Stimulated activated CD8-positive, alpha-beta memory T cell treated with anti-CD3 and anti-CD28 coated beads, Interleukin-7, amount 100 ng/mL, for 4 hours (primary cell): ENCODE data around the gene LPCAT3.
A peak's percentile ranks its signal among the peaks of the same experiment; 100 is the strongest.

ENCODE experiments used
- DNase-seq, 2 donors: peaks; one replicate each; pipeline ENCODE4 v3.0.0-alpha.2; 2020; ENCODE audit warnings: low read depth in 2 of 2

Gene LPCAT3

DNA sequence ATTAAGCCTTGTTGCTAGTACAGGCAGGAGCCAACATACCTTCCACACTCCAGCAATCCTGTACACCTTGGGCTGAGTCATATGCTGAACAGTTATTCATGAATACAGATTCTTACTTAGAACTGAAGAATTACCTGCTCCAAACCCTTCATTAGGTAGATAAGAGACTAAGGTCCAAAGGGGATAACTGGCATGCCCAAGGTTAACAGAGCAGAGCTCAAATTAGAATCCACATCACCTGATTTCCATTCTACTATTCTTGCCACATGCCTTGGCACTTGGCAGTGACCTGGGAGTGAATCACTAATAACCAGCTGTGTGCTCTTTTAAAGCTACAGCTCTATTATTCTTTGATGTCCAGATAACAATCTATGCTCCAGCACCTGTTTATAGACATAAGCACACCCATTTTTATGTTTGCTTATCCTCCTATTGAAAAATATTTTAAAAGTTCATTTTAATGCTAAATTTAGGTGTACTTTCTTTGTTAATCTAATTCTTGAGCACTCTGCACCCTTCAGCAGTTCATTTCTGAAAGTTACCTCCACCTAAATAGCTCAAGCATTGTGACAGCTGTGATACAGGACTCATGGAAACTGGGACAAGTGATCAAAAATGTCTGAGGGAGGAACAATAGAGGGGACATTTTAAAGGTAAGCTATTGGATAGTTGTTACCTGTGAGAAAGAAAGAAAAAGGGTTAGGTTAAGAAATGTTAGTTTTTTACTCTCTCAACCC, 19.4 kb downstream of the LPCAT3 start:
- DNase-seq, result no peak

DNA sequence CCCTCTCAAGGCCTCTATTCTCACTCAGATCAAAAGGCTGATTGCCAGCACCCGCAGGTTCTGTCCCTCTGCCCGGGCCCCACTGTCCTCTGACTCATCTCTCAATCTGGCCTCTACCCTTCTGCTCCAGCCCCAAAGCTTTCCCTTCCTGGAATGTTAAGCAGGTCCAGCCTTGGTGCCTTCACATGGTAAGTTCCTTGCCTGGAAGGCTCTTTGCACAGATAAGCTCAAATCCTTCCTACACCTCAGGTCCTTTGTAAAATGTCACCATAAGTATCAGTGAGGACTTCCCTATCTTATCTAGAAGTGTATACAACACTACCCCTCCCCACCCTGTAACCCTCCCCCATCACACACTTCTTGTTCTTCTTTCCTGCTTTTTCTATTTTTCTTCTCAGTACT, 22.2 kb downstream of the LPCAT3 start:
- no peak for DNase-seq

DNA sequence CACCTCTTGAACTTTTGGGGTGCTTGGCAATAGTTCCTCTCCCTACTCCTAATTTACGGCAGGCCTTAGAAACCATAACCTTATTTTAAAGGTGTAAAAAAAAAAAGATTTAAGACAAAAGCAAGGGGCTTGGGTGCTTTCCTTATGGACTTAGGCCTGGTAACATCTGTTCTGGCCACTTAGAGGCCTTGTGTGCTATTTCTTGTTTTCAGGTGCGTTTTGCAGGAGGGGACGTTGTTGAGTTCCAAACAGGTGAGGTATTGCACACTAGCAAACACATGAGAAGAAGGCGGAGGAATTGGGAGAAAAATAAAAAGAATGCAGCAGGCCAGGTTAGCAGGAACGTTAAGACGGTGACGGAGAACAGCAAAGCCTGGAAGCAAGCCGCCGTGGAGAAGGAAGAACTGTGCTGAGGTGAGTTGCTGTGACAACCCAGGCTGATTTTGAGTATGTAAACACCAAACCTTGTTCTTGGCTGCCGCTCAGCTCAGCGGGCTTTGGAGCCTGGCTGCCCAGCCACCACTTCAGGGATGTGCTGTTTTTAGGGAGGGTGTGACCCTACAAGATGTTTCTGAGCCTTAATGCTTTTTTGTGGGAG, 30.2 kb downstream of the LPCAT3 start:
- DNase-seq, result no peak

DNA sequence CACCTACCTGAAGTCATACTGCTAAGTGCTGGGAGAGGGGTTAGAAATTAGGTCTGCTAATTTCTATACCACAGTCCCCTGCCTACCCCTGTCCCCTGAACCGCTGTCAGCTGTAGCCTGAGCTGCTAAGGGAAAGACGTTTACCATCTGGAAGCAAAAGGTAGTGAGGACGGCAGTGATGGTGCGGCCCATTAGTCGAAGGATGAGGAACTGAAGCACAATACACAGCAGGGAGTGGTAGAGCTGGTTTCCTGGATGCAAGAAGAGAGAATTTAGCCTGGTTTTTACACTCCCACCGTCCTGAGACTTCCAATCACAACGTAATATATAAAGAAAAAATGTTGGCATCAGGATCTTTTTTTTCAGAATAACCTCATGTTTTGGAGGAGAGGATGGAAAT, 35.7 kb downstream of the LPCAT3 start:
- DNase-seq, result no peak

DNA sequence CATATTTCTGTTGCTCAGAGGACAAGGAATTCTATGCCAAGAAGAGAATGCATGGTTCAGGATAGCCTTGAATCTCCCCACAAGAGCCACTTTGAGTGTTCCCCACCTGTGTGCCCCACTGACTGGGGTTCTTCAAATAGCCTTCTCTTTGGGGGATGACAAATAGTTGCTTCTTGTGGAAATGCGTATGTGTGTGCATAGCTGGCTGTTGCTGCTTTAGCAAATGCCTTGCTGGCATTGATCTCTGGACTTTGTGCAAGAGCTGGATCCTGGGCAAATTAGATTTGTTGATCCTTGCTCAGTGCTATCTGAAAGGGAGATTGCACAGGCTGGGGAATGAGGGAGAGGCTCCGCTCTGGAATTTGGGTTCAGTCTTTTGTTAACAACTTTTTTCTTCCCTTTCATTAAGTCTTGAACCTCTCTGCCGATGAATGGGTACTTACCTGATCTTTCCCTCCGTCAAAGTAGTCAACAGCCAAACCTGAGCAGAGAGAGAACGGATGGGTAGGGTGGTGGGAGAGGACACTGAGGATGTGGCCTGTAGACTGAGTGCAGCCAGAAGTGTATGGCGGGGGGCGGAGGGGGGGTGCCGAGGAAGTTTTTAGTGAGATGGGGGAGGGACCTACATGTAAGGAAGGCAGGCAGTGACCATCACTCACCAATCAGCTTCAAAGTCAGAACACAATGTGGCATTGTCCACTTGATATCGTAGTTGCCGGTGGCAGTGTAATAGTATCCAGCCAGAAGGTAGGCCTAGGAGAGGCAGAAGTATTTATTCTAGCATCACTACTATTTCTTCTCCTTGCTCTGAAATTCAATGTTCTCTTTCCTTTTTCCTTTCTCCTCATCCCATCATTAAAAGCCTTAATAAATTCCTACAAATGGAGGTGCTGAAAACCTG, 36.9 kb downstream of the LPCAT3 start:
- no peak for DNase-seq

DNA sequence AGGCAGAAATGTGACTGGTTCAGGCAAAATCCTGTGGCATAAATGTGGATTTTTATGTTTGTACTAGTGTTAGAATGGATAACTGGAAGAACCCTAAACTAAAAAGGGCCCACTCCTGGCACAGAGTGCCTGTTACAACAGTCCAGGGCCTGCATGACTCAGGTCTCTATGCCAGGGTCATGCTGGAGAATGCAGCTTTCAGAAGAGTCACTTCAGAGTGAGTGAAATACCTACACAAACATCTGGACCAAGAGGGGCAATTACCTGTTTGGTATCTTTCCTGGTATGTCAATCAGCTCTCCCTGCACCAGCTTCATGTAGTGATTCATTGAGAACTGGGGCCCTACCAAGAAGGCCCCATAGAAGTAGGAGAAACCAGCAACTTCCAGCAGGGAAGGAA, 37.5 kb downstream of the LPCAT3 start:
- no peak for DNase-seq

DNA sequence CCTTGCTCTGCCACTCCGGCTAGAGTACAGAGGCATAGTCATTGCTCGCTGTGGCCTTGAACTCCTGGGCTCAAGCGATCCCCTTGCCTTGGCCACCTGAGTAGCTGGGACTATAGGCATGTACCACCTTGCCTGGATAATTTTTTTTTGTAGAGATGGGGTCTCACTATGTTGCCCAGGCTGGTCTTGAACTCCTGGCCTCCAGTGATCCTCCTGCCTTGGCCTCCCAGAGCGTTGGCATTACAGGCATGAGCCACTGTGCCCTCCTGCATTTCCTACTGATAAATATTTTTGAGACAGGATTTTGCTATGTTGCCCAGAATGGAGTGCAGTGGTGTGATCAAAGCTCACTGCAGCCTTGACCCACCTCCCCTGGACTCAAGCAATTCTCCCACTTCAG, 38.2 kb downstream of the LPCAT3 start:
- no peak for DNase-seq

DNA sequence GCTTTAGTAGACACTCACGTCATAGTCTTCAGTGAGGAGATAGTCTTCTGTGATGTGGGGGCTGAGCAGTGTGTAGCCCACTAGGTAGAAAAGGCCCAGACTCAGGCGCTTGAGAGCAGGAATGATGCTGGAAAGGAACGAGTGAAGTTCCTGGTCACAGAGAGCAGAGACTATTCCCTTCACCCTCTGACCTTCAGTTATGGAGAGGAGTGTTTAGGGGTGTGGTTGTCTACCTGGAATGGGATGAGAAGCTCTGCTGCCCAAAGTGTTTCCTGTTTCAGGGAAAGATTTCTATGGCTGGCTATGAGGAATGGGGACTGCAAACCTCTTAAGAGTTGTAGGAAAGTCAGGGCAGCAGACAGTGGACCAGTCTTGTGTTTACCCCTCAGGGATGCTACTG, 38.8 kb downstream of the LPCAT3 start:
- DNase-seq, result no peak

DNA sequence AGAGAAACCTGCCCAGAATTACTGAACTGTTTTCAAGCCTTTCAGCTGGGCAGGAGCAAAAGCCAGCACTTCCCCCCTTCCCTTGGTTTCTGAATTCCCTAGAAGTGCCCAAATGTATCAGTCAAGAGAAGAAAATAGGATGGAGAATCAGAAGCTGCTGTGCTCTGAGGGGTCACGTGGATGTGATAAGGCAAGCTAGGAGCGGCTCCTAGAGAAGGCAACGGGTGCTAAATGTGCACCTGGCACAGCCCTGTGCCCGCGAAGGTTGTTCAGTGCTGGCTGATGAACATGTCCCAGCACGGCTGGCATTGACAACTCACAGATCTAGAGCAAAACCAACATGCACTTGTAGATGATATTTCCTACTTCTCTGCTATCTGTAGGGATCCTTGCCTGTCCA, 39.3 kb downstream of the LPCAT3 start:
- no peak for DNase-seq

DNA sequence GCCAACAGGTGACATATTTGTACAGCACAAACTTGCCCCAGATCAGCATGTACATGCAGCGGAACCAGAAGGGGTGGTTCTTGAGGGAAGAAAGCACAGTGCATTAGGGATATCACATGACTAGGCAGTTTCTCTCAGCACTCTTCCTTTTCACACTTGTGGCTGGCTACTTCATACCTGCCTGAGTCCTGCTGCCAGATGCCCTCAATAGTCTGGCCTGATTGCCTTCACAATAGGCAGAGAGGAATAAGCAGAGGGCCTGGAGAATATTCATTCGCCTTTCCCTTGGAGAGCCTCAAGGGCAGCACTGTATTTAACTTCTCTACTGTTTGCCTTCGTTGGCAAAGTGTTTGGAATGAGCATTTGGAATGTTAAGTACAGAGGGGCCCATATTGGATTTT, 39.7 kb downstream of the LPCAT3 start:
- DNase-seq, result no peak

DNA sequence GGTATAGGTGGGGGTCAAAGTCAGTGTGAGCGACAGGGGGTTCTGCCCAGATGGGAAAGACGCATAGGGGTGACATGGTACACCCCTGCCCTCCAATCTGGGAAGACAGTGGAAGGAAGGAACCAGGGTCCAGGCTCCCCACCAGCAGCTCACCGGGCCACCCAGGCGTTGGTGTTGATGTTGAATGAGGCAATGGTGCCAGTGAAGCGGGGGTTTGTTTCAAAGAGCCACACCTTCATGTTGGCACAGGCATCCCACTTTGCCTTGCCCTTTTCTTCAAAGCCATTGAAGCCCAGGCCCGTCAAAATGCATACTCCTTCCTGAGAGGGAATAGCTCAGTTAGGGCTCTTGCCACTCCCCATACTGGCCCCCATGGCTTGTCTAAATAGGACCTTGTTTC, 40.1 kb downstream of the LPCAT3 start:
- no peak for DNase-seq

DNA sequence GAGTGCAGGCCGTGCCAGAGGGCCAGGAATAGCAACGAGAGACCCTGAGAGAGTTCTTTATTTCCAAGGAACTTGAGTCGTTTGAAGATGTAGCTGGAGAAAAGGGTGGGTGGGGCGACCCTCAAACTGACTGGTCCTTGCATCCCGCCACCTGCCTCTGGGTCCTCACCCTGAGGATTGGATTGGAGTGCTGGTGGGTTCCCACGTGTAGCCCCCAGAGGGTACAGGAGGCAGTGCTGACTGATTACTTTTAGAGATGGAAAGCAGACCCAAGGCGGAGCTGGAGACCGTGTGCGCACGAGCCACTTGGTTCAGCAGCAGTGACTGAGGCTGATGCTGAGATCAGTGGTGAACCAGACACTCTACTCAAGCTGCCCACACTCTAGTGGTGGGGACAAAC, 40.6 kb downstream of the LPCAT3 start:
- DNase-seq, result no peak

DNA sequence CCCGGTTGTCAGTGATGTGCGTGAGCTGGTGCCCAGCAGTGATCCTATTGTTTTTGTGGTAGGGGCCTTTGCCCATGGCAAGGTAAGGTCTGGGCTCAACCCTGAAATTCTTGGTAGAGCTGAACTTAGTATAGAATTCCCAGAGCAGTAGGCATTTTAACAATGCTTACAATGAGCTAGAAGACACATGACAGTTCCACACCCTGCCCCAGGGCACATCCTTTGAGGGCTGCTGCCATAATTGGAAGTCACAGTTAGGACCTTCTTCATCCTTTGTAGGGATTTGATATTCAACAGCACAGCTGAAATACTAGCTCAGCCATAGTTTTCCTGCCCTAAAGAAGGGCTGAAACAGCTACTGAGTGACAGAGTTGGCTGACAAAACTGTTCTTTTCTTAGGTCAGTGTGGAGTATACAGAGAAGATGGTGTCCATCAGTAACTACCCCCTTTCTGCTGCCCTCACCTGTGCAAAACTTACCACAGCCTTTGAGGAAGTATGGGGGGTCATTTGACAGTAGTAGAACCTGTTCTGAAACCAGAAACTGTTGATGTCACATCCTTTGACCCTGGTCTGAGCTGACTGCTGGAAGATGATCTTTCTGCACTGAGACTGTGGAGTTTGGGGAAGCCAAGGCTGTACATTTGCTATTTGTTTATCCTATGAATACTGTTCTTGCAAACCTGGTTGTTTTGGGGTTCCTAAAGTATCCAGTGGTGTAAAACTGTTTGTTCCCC, 42.8 kb downstream of the LPCAT3 start:
- DNase-seq, result no peak

DNA sequence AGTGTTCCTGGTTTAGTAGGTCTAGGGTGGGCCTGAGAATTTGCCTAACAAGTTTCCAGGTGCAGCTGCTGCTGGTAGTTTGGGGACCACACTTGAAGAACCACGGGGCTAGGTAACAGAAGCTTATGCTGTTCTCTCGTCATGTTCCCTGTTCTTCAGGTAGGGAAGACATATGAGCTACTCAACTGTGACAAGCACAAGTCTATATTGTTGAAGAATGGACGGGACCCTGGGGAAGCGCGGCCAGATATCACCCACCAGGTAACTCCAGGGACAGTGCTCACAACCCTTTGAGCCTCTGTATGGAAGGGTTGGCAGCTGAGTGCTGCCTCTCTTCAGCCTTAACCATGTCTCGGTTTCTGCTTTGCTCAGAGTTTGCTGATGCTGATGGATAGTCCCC, 44.1 kb downstream of the LPCAT3 start:
- no peak for DNase-seq

DNA sequence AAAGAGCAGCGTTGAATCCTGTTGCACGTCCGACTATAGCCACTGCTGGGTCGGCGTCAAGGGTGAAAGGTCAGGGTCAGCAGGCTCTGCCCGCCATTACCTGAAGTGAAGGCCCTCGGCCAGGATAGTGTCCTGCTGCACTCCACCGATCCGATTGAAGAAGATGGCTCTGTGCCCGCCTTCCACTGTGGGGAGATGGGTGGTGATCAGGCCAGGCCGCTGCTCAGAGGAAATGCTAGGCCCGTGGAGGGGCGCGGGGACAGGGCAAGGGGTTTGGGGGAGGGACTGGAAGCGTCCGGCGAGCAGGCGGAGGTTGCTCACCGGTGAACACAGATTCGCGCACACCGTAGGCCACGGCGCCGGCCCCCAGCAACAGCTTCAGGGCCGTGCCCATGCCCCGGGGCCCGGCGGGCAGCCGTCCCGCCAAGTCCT, 48.2 kb downstream of the LPCAT3 start:
- no peak for DNase-seq

DNA sequence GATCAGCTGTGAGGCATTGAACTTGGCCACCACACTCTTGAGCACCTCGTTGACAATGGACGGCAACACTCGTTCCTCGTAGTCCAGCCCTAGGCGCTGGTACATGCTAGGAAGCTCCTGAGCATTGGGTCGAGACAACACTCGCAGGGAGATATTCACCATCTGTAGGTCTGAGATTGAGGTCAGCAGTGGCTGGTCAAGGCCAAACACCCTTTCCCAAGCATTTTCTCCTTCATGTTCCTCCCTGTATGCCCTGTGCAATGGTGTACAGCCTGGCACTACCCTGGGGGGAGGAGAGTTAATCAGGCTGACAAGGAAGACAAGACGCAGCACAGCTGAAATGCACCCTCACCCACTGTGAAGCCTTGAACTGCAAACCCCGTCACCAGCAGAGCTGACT, 49.9 kb downstream of the LPCAT3 start:
- no peak for DNase-seq

DNA sequence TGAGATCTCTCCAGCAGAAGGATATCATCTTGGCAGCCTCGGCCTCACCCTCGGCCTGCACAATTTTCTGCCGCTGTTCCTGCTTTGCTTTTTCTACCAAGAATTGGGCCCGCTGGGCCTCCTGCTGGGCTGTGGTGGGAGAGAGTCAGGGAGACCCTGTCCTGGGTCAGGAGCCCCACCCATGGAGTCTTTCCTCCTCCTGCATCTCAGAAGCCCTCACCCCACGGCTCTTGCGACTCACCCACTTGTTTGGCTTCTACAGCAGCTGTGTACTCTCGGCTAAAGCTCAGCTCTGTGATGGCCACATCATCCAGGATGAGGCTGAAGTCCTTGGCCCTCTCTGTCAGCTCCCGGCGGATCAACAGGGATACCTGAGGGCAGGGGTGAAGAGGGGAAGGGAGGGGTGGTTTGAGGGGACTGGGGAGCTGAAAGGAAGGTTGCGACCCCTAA, 50.6 kb downstream of the LPCAT3 start:
- DNase-seq, result no peak

DNA sequence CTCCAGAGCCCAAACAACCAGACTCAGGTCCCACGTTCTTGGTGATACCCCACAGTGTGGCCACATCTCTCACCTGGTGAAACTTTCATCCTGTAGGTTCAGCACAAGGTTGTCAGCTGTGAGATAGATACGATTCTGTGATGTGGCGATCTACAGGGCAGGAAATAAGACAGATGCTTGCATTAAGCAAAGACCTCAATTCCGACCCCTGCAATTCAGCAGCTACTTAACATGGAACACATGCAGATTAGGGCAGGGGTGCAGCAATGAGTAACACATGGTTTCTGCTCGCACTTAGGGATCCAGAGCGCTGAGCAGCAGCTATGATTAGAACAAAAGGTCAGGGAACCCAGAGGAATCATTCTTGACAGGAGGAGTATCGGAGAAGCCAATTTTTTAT, 51.9 kb downstream of the LPCAT3 start:
- DNase-seq, result no peak

DNA sequence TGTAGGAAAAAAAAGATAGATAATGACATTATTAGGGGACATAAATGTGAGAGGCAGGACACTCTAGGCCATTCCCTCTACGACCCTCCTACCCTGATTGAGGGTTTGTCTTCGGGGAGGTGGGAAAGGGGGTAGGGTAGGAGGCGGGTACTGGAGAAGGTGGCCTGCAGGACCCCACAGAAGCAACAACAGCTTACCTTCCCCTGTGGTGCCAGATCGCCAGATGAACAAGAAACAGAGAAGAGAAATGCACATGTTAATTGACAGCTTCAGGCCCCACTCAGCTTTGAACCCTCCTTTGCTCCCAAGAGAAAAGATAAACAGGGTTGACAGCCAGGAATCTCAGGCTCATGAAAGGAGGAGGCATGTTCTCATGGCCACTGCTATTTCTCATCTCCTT, 52.6 kb downstream of the LPCAT3 start:
- DNase-seq, result no peak

DNA sequence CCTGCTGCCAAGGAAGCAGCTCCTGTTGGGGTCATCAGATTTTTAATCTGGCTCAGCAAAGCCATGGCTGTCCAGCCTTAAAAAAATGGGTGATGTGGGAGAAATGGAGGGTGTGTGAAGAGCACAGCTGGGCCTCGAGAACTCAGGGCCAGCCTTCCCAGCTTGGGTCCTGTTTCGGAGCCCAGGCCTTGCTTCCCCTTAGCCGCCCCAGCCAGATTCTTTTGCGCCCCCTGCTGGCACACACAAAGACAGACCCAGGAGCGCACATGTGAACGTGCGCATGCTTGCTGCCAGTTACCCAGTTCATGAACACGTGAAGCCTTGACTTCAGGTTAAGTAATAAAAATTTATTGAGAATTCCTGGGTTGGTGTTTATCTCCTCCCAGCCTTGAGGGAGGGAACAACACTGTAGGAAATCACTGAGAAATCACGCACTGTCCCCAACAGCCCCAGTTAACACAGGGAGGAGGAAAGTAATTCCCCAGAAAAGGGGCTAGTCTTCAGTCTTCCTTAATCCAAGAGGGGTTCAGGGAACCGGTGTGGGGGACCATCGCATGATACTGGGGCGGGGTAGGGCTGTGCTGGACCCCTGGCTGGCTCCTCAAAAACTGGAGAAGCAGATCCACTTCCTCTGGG, 53.1 kb downstream of the LPCAT3 start:
- peak; percentile 79 to 84 for DNase-seq

DNA sequence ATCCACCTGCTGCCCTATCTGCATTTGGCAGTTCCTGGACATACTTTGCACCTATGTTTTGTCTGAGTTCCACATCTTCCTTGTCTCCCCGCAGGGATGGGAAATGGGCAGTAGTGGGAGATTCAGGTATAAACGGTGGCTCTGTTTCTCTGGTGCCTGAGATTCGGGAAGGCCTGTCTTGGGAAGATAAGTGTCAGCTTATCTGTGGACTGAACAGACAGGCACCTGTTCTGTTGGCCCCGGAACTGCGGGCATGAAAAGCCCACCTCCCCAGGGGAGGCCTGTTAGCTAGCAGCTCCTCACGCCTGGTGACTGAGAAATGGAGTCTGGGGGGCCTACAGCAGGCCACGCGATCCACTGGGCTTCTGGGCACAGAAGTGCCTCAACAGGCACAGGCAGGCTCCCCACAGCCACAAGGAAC, 53.7 kb downstream of the LPCAT3 start:
- no peak for DNase-seq
